ENCODE results near the gene CEP41.
"Not testable (repeated sequence)": the region's sequence is repeated elsewhere in the genome, so short reads cannot be mapped to it uniquely, and the experiment has no call there.

The CEP41 gene

GRCh38 chr7:130458257-130458656 lies 17.4 kb upstream of the CEP41 start:
- no peak for DNase-seq

- DNase-seq = no peak
Measured at GRCh38 chr7:130454959-130455358, 14.1 kb upstream of the CEP41 start.

- no peak for DNase-seq
Measured at GRCh38 chr7:130452951-130453350, 12.1 kb upstream of the CEP41 start.

GRCh38 chr7:130451344-130451743 lies 10.5 kb upstream of the CEP41 start:
- DNase-seq = not testable (repeated sequence)

GRCh38 chr7:130446259-130446658 lies 5.4 kb upstream of the CEP41 start:
- no peak for DNase-seq

GRCh38 chr7:130444751-130445407 lies 4.1 kb upstream of the CEP41 start:
- DNase-seq = no peak

GRCh38 chr7:130444234-130444633 lies 3.4 kb upstream of the CEP41 start:
- DNase-seq = no peak

- DNase-seq = no peak
Measured at GRCh38 chr7:130442601-130443000, 1.8 kb upstream of the CEP41 start.

- DNase-seq = peak in 1 of 2 experiments; percentile 52
Measured at GRCh38 chr7:130441408-130441869, 623 bp upstream of the CEP41 start.

- no peak for DNase-seq
Measured at GRCh38 chr7:130436253-130436652, 4.6 kb downstream of the CEP41 start.

- DNase-seq = no peak
Measured at GRCh38 chr7:130435311-130435854, 5.4 kb downstream of the CEP41 start.

GRCh38 chr7:130433301-130433700 lies 7.5 kb downstream of the CEP41 start:
- DNase-seq = no peak

- no peak for DNase-seq
Measured at GRCh38 chr7:130432886-130433285, 7.9 kb downstream of the CEP41 start.

GRCh38 chr7:130430841-130431666 lies 9.8 kb downstream of the CEP41 start:
- no peak for DNase-seq

GRCh38 chr7:130430115-130430514 lies 10.7 kb downstream of the CEP41 start:
- no peak for DNase-seq

- DNase-seq = no peak
Measured at GRCh38 chr7:130429019-130429418, 11.8 kb downstream of the CEP41 start.

GRCh38 chr7:130426564-130426963 lies 14.3 kb downstream of the CEP41 start:
- no peak for DNase-seq

- DNase-seq = no peak
Measured at GRCh38 chr7:130425796-130426195, 15.0 kb downstream of the CEP41 start.

- DNase-seq = no peak
Measured at GRCh38 chr7:130423501-130424037, 17.2 kb downstream of the CEP41 start.

- no peak for DNase-seq
Measured at GRCh38 chr7:130421684-130422083, 19.1 kb downstream of the CEP41 start.

- no peak for DNase-seq
Measured at GRCh38 chr7:130420943-130421578, 19.8 kb downstream of the CEP41 start.

GRCh38 chr7:130419658-130420057 lies 21.2 kb downstream of the CEP41 start:
- no peak for DNase-seq

- DNase-seq = no peak
Measured at GRCh38 chr7:130418306-130418705, 22.5 kb downstream of the CEP41 start.

Measured in NCI-H446 (cell line).